Astrocyte of the cerebellum (primary cell): ENCODE results near the gene CCPG1.
"Not testable (repeated sequence)": the region's sequence is repeated elsewhere in the genome, so short reads cannot be mapped to it uniquely, and the experiment has no call there.

Experiments
- DNase-seq: peaks from one replicate; pipeline ENCODE4 v3.0.0-alpha.2; 2011; ENCODE audit warnings: low read depth
- H3K4me3 ChIP-seq: 2 replicates; pipeline ENCODE4 v1.5.1; 2011; ENCODE audit warnings: mild to moderate bottlenecking, low read depth, low read length, moderate library complexity
- CTCF ChIP-seq: IDR thresholded peaks from 2 replicates; pipeline ENCODE4 v1.5.1; 2012; ENCODE audit warnings: low read length, low read depth, moderate library complexity, mild to moderate bottlenecking; ENCODE audit errors: missing control alignments
- in situ Hi-C: cut with HindIII; loops from 2 replicates; pipeline ENCODE4 v1.10.0; 2017; ENCODE audit warnings: low sequenced_read_pairs

Gene CCPG1

DNA sequence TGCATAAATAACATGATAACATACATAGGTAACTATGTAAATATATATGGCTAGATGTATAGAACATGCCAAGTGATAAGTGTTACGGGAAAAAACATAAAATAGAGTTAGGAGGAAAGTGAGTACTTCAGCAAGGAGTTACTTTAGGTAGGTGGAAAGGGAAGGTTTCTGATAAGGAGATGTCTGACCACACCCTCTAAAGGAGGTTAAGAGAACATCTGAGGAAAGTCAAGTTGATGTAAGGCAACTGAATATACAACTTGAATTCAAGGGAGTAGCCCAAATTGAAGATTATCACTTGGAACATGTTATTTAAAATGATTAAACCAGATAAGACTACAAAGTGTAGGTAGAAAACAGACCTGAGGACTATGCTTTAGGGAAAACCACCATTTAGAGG is 13.9 kb upstream of the CCPG1 start:
- in situ Hi-C loops: no loop called here
- no peak for DNase-seq
- no peak for TF ChIP-seq CTCF

DNA sequence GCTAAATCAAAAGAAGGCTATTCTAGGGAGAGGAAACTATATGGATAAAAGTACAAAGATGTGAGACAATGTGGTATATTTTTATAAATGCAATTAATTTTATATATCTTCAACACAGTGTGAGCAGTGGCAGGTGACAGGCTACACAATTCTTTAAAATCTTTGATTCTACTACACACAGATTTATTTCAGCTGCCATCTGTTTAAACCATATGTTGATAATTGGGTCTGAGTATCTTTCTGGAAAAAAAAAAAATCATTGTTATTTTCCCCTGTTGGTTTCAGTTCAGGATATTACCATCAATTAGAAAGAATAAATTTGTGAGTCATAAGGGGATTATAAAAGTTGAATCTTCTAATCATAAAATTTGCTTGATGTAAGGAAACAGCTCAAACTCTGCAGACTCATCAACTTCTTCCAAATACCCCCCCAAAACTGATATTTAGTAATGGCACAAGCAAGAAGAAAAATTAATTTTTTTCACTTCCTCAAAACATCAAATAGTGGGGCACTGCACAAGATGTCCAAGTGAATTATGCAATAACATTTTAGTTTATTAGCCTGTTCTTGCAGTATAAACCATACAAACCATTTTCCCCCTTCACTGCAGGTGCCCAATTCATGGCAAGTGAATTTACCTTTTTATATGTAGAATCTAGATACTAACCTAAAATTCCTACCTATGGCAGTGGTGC is 12.2 kb upstream of the CCPG1 start:
- in situ Hi-C loops: no loop called here
- TF ChIP-seq CTCF: no peak
- H3K4me3 ChIP-seq: no peak overlapping the region
- DNase-seq: no peak

More for the DNA sequence above, 13.9 kb upstream of the CCPG1 start:
- H3K4me3 ChIP-seq: no peak overlapping the region

GRCh38 chr15:55417678-55418077 is 9.5 kb upstream of the CCPG1 start:
- H3K4me3 ChIP-seq: not testable (repeated sequence)

DNA sequence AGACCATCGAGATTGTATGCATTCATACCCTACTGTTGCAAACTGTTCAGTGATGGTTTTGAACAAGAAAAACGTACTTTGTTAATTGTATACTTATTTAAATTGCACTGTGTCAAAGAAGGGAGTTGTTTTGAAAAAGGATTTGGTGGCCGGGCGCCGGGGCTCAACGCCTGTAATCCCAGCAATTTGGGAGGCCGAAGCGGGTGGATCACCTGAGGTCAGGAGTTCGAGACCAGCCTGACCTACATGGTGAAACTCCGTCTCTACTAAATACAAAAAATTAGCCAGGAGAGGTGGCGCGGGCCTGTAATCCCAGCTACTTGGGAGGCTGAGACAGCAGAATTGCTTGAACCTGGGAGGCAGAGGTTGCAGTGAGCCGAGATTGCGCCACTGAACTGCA is 817 bp upstream of the CCPG1 start:
- H3K4me3 ChIP-seq: peak overlapping the region; percentile 86
- DNase-seq, in situ Hi-C loops: not testable (repeated sequence)

More at GRCh38 chr15:55417678-55418077, 9.5 kb upstream of the CCPG1 start:
- DNase-seq, in situ Hi-C loops: not testable (repeated sequence)

DNA sequence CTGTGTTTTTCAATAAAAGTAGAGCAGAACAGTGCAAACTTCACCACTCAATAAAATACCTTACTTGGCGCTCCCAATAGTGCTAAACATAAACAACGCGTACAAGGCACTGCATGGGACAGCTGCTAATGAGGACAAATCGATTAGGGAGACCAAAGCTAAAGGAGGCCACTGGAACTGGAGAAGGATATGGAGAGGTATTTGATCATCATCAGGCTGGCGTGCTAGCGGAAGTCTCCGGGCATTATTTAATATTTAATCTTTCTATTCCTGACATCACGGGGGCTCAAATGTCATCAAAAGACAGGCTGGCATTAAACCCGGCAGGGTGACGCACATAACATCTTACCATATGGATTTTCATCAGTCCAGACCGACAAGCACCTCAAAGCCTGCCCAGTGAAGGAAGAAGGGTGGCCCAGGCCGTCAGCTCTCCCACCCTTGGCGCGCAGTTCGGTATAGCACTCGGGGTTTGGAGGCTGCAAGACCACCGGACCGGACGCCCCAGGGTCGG is 604 bp downstream of the CCPG1 start:
- in situ Hi-C loops: no loop called here
- DNase-seq: no peak
- TF ChIP-seq CTCF: no peak
- peak overlapping the region; percentile 86 for H3K4me3 ChIP-seq

DNA sequence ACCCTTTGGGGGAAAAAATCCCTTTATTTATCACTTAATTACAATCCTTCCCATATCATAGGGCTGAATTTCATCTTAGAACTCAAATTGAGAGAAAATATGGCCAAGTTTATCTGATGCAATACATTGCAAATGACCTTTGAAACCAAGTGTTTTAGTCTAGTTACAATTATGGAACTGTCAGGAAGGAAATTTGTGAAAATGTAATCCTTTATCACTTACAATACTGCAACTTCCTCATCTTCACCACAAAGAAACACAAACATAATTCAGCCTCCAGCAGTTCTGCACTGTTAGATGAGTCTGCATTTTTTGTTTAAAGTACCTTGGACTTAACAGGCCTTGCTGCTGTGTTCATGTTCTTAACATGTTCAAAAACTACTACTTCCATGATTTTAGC is 4.6 kb downstream of the CCPG1 start:
- in situ Hi-C loops: no loop called here
- no peak for TF ChIP-seq CTCF
- no peak for DNase-seq
- no peak overlapping the region for H3K4me3 ChIP-seq

DNA sequence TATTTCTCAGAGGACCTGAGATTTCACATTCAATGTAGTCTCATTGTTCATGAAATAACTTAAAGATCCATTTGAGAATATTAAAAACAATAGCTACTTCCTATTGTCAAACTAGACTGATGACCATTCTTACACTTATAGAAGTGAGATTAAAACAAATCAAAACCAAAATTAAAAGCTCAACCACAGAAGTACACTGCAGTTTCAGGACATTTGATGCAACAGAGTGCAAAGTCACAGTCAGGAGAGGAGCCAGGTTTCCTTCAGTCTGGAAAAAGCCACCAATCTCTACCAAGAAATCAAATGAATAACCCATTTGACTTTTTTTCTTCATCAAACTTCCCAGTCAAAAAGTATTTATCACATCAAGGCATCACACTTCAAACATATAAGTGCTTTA is 5.5 kb downstream of the CCPG1 start:
- TF ChIP-seq CTCF: no peak
- DNase-seq: no peak
- H3K4me3 ChIP-seq: no peak overlapping the region
- in situ Hi-C loops: no loop called here

GRCh38 chr15:55401786-55402246 is 6.3 kb downstream of the CCPG1 start:
- TF ChIP-seq CTCF: no peak
- no peak overlapping the region for H3K4me3 ChIP-seq
- DNase-seq: no peak
- in situ Hi-C loops: no loop called here

DNA sequence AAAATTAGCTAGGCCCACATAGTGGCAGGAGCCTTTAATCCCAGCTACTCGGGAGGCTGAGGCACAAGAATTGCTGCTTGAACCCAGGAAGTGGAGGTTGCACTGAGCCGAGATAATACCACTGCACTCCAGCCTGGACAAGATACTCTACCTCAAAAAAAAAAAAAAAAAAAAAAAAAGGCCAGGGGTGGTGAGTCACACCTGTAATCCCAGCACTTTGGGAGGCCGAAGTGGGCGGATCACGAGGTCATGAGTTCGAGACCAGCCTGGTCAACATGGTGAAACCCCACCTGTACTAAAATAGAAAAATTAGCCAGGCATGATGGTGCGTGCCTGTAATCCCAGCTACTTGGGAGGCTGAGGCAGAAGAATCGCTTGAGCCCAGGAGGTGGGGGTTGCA is 8.1 kb downstream of the CCPG1 start:
- DNase-seq, H3K4me3 ChIP-seq, in situ Hi-C loops: not testable (repeated sequence)
